HG03558 (cell line): Measurements from ENCODE around the gene BEAN1.
"Not testable (repeated sequence)": the region's sequence is repeated elsewhere in the genome, so short reads cannot be mapped to it uniquely, and the experiment has no call there.

Source experiments
- ATAC-seq: cut with Tn5 transposase; IDR thresholded peaks from one replicate; pipeline ENCODE4 v1.9.1; 2021; ENCODE audit warnings: moderate number of reproducible peaks; ENCODE audit not compliant: unreplicated experiment; ENCODE audit errors: extremely low read depth

Gene BEAN1

GRCh38 chr16:66438536-66438935 lies 11.4 kb downstream of the BEAN1 start:
- no peak for ATAC-seq

GRCh38 chr16:66439051-66439730 lies 12.1 kb downstream of the BEAN1 start:
- no peak for ATAC-seq

- ATAC-seq, result no peak
Measured at GRCh38 chr16:66440271-66440802, 13.2 kb downstream of the BEAN1 start.

GRCh38 chr16:66440970-66441369 lies 13.9 kb downstream of the BEAN1 start:
- ATAC-seq, result no peak

- ATAC-seq, result no peak
Measured at GRCh38 chr16:66441586-66442375, 14.7 kb downstream of the BEAN1 start.

- no peak for ATAC-seq
Measured at GRCh38 chr16:66442502-66443268, 15.6 kb downstream of the BEAN1 start.

DNA sequence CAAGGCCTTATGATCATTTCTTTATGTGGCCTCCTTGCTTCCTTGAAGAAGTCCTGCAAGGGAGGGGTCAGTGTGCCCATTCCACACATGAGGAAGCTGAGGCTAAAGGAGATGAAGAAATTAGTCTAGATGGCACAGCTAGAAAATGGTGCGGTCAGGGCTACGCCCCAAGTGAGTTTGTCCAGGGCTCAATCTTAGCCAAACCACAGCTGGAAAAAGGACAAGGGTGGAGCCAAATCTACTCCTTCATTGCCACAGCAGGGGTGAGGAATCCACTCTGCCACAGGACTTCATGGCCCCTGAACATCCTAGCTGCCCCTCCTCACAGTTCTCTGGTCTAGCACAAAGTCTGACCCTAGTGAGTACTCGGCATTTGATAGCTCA lies 16.2 kb downstream of the BEAN1 start:
- no peak for ATAC-seq

DNA sequence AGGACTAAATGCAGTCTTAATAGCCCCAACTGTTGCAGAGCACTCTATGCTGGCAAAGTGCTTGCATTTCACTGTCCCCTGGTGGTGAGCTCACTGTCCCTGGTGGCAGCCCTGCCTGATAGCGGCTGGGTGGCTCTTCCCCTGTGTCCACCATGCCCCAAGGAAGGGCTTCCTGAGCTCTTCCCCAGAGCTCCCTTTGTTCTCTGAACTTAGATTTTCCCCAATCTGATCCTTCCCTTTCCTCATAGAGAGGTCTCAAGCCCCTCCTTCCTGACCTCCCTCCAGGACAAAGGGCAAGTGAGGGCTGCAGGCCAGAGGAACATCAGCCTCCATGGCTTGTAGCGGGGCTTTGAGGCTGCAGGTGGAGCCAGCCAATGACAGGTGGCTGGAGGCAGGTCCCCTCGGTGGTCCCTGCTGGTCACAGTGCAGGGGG lies 17.0 kb downstream of the BEAN1 start:
- ATAC-seq, result no peak

GRCh38 chr16:66446737-66447136 lies 19.6 kb downstream of the BEAN1 start:
- no peak for ATAC-seq

DNA sequence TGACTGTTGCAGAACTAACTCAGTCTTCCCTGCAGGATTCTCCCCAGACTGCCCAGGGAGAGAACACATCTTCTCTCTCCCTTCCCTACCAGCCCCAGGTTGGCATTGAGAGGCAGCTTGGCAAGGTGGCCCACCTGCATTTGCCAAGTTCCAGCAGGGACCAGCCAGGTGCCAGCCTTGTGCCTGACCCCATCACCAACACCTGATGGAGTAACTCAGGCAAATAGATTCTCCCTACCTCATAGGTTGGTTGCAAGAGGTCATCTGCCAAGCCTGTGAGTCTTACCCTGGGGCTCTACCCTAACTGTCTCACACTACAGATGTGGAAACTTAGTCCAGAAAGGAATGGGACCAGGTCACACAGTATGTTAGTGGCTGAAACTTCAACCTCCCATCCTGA lies 20.4 kb downstream of the BEAN1 start:
- ATAC-seq, result no peak

GRCh38 chr16:66451548-66451947 lies 24.5 kb downstream of the BEAN1 start:
- ATAC-seq, result no peak

- not testable (repeated sequence) for ATAC-seq
Measured at GRCh38 chr16:66453230-66453629, 26.1 kb downstream of the BEAN1 start.

GRCh38 chr16:66454751-66455150 lies 27.7 kb downstream of the BEAN1 start:
- ATAC-seq, result no peak

DNA sequence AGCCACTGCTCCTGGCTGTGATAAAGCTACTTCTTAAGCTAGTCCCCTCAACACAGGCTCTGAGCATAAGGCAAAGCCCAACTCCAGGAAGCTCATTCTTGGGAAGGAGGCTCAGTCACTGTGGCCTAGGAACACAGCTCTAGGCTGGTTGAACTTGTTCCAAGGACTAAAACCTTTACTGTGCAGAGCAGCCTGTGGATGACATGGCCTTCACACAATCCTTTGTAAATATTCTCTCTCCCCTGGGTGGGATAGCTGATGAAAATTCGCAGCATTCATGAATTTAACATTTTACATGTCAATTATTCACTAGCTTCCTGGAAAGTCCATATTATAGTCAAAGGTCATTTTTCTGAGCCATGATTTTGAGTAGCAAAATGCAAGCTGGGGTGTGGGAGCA lies 28.9 kb downstream of the BEAN1 start:
- no peak for ATAC-seq

- ATAC-seq, result no peak
Measured at GRCh38 chr16:66457888-66458287, 30.8 kb downstream of the BEAN1 start.

DNA sequence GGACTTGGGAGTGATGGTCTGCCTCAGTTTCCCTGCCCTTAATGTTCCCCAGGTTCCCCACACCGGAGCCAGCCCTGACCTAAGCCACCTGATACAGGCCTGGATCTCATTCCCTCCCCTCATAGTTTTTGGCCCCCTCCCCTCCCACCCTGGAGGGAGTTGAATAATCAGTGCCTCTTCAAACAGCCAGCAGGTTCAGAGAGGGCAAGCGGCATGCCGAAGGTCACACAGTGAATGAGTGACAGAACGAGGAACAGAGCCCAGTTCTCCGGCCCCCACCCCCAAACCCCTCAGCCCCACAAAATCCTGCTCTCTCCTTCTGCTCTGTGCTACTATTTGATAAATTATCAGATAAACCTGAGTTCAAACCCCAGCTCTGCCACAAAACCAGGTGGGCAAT lies 31.2 kb downstream of the BEAN1 start:
- no peak for ATAC-seq

DNA sequence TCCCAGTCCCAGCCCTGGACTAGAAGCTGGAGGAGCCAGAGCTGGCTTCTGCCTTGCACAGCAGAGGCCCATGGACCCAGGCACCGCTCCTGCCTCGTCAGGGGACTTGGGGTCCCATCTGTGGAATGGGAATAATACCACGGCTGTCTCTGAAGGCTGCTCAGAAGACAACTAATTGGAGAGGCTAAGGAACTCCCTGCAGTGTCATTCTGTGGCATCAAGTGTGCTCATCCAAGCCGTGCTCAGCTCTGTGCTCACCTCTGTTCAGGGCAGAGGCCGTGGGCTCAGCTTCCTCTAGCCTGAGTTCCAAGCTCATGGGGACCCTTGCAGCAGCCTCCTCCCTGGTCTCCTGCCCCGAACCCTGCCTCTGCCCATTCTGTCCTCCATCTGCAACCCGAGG lies 31.8 kb downstream of the BEAN1 start:
- no peak for ATAC-seq

DNA sequence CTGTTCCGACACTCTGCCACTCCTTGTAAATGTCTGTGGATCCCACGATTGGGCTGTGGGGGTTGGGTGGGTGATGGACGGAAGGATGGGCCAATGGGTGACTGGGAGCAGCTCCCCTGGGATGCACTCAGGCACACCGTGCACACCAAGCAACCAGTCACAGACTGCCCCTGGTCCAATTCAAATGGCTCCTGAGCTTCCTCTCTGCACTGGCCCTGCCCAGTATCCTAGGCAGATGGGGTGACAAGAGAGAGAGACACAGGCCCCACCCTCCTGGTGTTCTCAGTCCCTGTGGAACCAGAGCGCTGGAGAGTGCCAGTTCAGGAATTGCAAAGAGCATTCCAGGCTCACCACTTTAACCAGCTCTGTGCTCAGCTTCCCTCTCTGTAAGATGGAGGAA lies 32.8 kb downstream of the BEAN1 start:
- no peak for ATAC-seq

DNA sequence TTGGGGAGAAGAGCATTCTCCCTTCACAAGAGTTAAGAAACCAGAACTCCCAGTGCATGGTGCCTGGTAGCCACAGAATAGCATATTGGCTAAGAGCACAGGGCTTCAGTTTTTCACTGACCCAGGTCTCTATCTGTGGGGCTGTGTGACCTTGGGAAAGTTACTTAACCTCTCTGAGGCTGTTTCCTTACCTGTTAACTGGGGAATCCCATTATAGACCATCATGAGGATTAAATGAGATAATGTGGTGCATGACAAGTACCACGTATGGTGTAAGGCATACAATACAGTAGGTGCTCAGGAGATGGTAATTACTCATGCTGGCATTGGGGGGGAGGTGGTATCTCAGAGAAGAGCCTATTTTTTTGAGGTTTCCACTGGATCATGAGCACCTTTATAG lies 33.6 kb downstream of the BEAN1 start:
- ATAC-seq, result no peak

DNA sequence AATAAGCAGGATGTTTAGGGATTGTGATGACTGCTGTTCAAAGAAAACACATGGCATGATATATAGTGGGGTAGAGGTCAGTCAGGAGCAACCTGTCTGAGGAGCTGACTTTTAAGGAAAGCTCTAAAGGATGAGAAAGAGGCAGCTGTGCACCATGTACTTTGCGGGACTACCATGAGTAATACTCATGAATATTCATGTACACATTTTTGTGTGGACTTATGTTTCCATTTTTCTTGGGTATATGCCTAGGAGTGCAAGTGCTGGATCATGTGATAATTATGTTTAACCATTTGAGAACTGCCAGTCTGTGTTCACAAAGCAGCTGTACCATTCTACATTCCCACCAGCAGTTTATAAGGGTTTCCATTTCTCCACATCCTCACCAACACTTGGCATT lies 35.8 kb downstream of the BEAN1 start:
- no peak for ATAC-seq

GRCh38 chr16:66465946-66466345 lies 38.9 kb downstream of the BEAN1 start:
- ATAC-seq, result not testable (repeated sequence)
